ENCODE data around the gene PLCL2.

- TF ChIP-seq CTCF (conservative IDR thresholded peaks at IDR 0.05 in 1 of 2, IDR thresholded peaks at IDR 0.05 in 1 of 2; ENCODE audit: low read depth in 1 of 2, low read length in 2 of 2), result no peak
- TF ChIP-seq EZH2 (IDR thresholded peaks at IDR 0.05; ENCODE audit: low read length, missing control alignments), result no peak
Measured at GRCh38 chr3:16896820-16897219, 12.1 kb downstream of the PLCL2 start.
